ENCODE results near the gene SLC35A4.
A peak's percentile ranks its signal among the peaks of the same experiment; 100 is the strongest.
"Not testable (repeated sequence)": the region's sequence is repeated elsewhere in the genome, so short reads cannot be mapped to it uniquely, and the experiment has no call there.

The SLC35A4 gene

GRCh38 chr5:140557965-140558364 lies 6.7 kb upstream of the SLC35A4 start:
- DNase-seq (ENCODE audit: low read depth), result no peak

- no peak for DNase-seq (ENCODE audit: low read depth)
These were observed 6.1 kb upstream of the SLC35A4 start for GRCh38 chr5:140558542-140558941.

- DNase-seq (ENCODE audit: low read depth), result no peak
These were observed 4.4 kb upstream of the SLC35A4 start for GRCh38 chr5:140560227-140560626.

GRCh38 chr5:140561753-140562523 lies 2.7 kb upstream of the SLC35A4 start:
- DNase-seq (ENCODE audit: low read depth), result no peak

GRCh38 chr5:140563596-140563995 lies 1.0 kb upstream of the SLC35A4 start:
- no peak for DNase-seq (ENCODE audit: low read depth)

GRCh38 chr5:140565024-140565779 lies 574 bp downstream of the SLC35A4 start:
- peak; percentile 66 for DNase-seq (ENCODE audit: low read depth)

GRCh38 chr5:140565780-140566095 lies 1.1 kb downstream of the SLC35A4 start:
- peak; percentile 28 for DNase-seq (ENCODE audit: low read depth)

GRCh38 chr5:140566665-140567064 lies 2.0 kb downstream of the SLC35A4 start:
- no peak for DNase-seq (ENCODE audit: low read depth)

- DNase-seq (ENCODE audit: low read depth), result no peak
These were observed 2.6 kb downstream of the SLC35A4 start for GRCh38 chr5:140567136-140567818.

- no peak for DNase-seq (ENCODE audit: low read depth)
These were observed 3.2 kb downstream of the SLC35A4 start for GRCh38 chr5:140567871-140568270.

- DNase-seq (ENCODE audit: low read depth), result no peak
These were observed 3.9 kb downstream of the SLC35A4 start for GRCh38 chr5:140568443-140569063.

- no peak for DNase-seq (ENCODE audit: low read depth)
These were observed 4.6 kb downstream of the SLC35A4 start for GRCh38 chr5:140569197-140569596.

- DNase-seq (ENCODE audit: low read depth), result no peak
These were observed 5.4 kb downstream of the SLC35A4 start for GRCh38 chr5:140570058-140570457.

- DNase-seq (ENCODE audit: low read depth), result no peak
These were observed 5.9 kb downstream of the SLC35A4 start for GRCh38 chr5:140570488-140570887.

- DNase-seq (ENCODE audit: low read depth), result no peak
These were observed 6.5 kb downstream of the SLC35A4 start for GRCh38 chr5:140571105-140571504.

GRCh38 chr5:140573683-140574082 lies 9.1 kb downstream of the SLC35A4 start:
- no peak for DNase-seq (ENCODE audit: low read depth)

GRCh38 chr5:140574165-140574564 lies 9.5 kb downstream of the SLC35A4 start:
- no peak for DNase-seq (ENCODE audit: low read depth)

GRCh38 chr5:140575309-140575708 lies 10.7 kb downstream of the SLC35A4 start:
- DNase-seq (ENCODE audit: low read depth), result peak; percentile 59

GRCh38 chr5:140576776-140577201 lies 12.2 kb downstream of the SLC35A4 start:
- DNase-seq (ENCODE audit: low read depth), result no peak

GRCh38 chr5:140579188-140579747 lies 14.6 kb downstream of the SLC35A4 start:
- DNase-seq (ENCODE audit: low read depth), result not testable (repeated sequence)

GRCh38 chr5:140587495-140587894 lies 22.9 kb downstream of the SLC35A4 start:
- no peak for DNase-seq (ENCODE audit: low read depth)

Data from ELR (cell line).